ENCODE measurements around the gene AWAT2.

- TF ChIP-seq CTCF (IDR thresholded peaks at IDR 0.05) (no peak), EZH2 (IDR thresholded peaks at IDR 0.05) (no peak)
Observed at GRCh38 chrX:70039758-70040157, 10.0 kb downstream of the AWAT2 start.
